SK-N-SH treated with all-trans-retinoic acid at 6 μM for 48 hours (cell line): Measurements from ENCODE around the gene HLF.

Source experiments
- ATAC-seq: fragments of 200-7000 bp; cut with Tn5 transposase; 3 replicates; pipeline ENCODE4 v1.9.1; 2020; ENCODE audit warnings: mild to moderate bottlenecking, moderate library complexity
- ARNTL ChIP-seq: fragments of 450-650 bp; formaldehyde crosslinking; IDR thresholded peaks from 2 replicates; pipeline ENCODE4 v1.5.0; 2020; ENCODE audit warnings: low read depth, mild to moderate bottlenecking, moderate library complexity, borderline replicate concordance
- CREB5 ChIP-seq: fragments of 250-450 bp; sonication (Bioruptor Pico); IDR thresholded peaks from 2 replicates; pipeline ENCODE4 v1.5.1; 2020; ENCODE audit warnings: low read depth, mild to moderate bottlenecking, moderate library complexity
- CSRNP3 ChIP-seq: fragments of 250-450 bp; sonication (Bioruptor Pico); IDR thresholded peaks from 2 replicates; pipeline ENCODE4 v1.5.1; 2021; ENCODE audit warnings: mild to moderate bottlenecking, moderate library complexity
- ESRRG ChIP-seq: fragments of 250-450 bp; sonication (Bioruptor Pico); IDR thresholded peaks from 2 replicates; pipeline ENCODE4 v1.6.1; 2021; ENCODE audit warnings: mild to moderate bottlenecking
- ISL1 ChIP-seq: fragments of 250-450 bp; sonication (Bioruptor Pico); IDR thresholded peaks from 2 replicates; pipeline ENCODE4 v2.1.2; 2022; ENCODE audit warnings: mild to moderate bottlenecking, moderate library complexity
- PATZ1 ChIP-seq: fragments of 250-450 bp; sonication (Bioruptor Pico); IDR thresholded peaks from 2 replicates; pipeline ENCODE4 v1.8.0; 2020; ENCODE audit warnings: mild to moderate bottlenecking, moderate library complexity, borderline replicate concordance
- POU6F1 ChIP-seq: fragments of 250-450 bp; sonication (Bioruptor Pico); IDR thresholded peaks from 2 replicates; pipeline ENCODE4 v1.8.0; 2021; ENCODE audit warnings: low read depth, mild to moderate bottlenecking, moderate library complexity, borderline replicate concordance
- PPARA ChIP-seq: fragments of 250-450 bp; sonication (Bioruptor Pico); IDR thresholded peaks from 2 replicates; pipeline ENCODE4 v1.5.0; 2020; ENCODE audit warnings: mild to moderate bottlenecking, borderline replicate concordance
- RARB ChIP-seq: fragments of 250-450 bp; sonication (Bioruptor Pico); IDR thresholded peaks from 2 replicates; pipeline ENCODE4 v1.8.0; 2021; ENCODE audit warnings: mild to moderate bottlenecking, moderate library complexity
- SNAI2 ChIP-seq: fragments of 250-450 bp; sonication (Bioruptor Pico); IDR thresholded peaks from 2 replicates; pipeline ENCODE4 v1.5.0; 2020; ENCODE audit warnings: mild to moderate bottlenecking, moderate library complexity
- TCF4 ChIP-seq: fragments of 250-450 bp; sonication (Bioruptor Pico); IDR thresholded peaks from 2 replicates; pipeline ENCODE4 v1.8.0; 2021; ENCODE audit warnings: mild to moderate bottlenecking, moderate library complexity, borderline replicate concordance
- TOX ChIP-seq: fragments of 250-450 bp; sonication (Bioruptor Pico); IDR thresholded peaks from 2 replicates; pipeline ENCODE4 v1.8.0; 2021; ENCODE audit warnings: mild to moderate bottlenecking, moderate library complexity, borderline replicate concordance
- TSHZ2 ChIP-seq: fragments of 250-450 bp; sonication (Bioruptor Pico); IDR thresholded peaks from 2 replicates; pipeline ENCODE4 v1.5.0; 2020; ENCODE audit warnings: mild to moderate bottlenecking, moderate library complexity
- ZC3H10 ChIP-seq: fragments of 250-450 bp; sonication (Bioruptor Pico); IDR thresholded peaks from 2 replicates; pipeline ENCODE4 v1.5.1; 2021; ENCODE audit warnings: mild to moderate bottlenecking, moderate library complexity
- ZFP3 ChIP-seq: fragments of 250-450 bp; sonication (Bioruptor Pico); IDR thresholded peaks from 2 replicates; pipeline ENCODE4 v1.5.0; 2020; ENCODE audit warnings: mild to moderate bottlenecking, moderate library complexity
- ZFP30 ChIP-seq: fragments of 450-650 bp; formaldehyde crosslinking; IDR thresholded peaks from 2 replicates; pipeline ENCODE4 v1.5.0; 2022; ENCODE audit warnings: mild to moderate bottlenecking, moderate library complexity
- ZNF565 ChIP-seq: fragments of 450-650 bp; formaldehyde crosslinking; conservative IDR thresholded peaks from 2 replicates; pipeline ENCODE4 v1.5.0; 2020; ENCODE audit warnings: low read depth, mild to moderate bottlenecking, moderate library complexity
- ZNF70 ChIP-seq: fragments of 450-650 bp; formaldehyde crosslinking; IDR thresholded peaks from 2 replicates; pipeline ENCODE4 v1.5.0; 2020; ENCODE audit warnings: mild to moderate bottlenecking, moderate library complexity

HLF gene

GRCh38 chr17:55296171-55296695, 31.5 kb downstream of the HLF start:
- TF ChIP-seq ESRRG (no peak), SNAI2 (CRISPR knock-in tag) (no peak), RARB (CRISPR knock-in tag) (no peak), POU6F1 (CRISPR knock-in tag) (no peak), ZNF565 (no peak), ZNF70 (no peak), TOX (CRISPR knock-in tag) (no peak), TCF4 (CRISPR knock-in tag) (no peak), PPARA (CRISPR knock-in tag) (no peak), ARNTL (no peak), ZFP3 (CRISPR knock-in tag) (no peak), CSRNP3 (no peak)
- TF ChIP-seq, all 23 proteins: peak for 0
- ATAC-seq, result no peak

GRCh38 chr17:55296699-55297098, 31.9 kb downstream of the HLF start:
- no peak for TF ChIP-seq ZNF70
- no peak for TF ChIP-seq TSHZ2 (CRISPR knock-in tag)
- no peak for ATAC-seq

GRCh38 chr17:55298111-55298730, 33.5 kb downstream of the HLF start:
- TF ChIP-seq ZC3H10 (CRISPR knock-in tag), result no peak
- no peak for TF ChIP-seq TSHZ2 (CRISPR knock-in tag)
- TF ChIP-seq ISL1 (CRISPR knock-in tag), result no peak
- TF ChIP-seq ZFP30 (CRISPR knock-in tag), result no peak
- TF ChIP-seq, all 23 proteins: peak for 0
- no peak for ATAC-seq

GRCh38 chr17:55299162-55299838, 34.5 kb downstream of the HLF start:
- no peak for ATAC-seq
- no peak for TF ChIP-seq ZNF565
- TF ChIP-seq PATZ1 (CRISPR knock-in tag), result no peak
- no peak for TF ChIP-seq CREB5 (CRISPR knock-in tag)
- TF ChIP-seq ZNF70, result no peak
- TF ChIP-seq ARNTL, result no peak
- TF ChIP-seq, all 23 proteins: peak for 0
